Measurements from ENCODE around the gene BTBD17.

The BTBD17 gene

DNA sequence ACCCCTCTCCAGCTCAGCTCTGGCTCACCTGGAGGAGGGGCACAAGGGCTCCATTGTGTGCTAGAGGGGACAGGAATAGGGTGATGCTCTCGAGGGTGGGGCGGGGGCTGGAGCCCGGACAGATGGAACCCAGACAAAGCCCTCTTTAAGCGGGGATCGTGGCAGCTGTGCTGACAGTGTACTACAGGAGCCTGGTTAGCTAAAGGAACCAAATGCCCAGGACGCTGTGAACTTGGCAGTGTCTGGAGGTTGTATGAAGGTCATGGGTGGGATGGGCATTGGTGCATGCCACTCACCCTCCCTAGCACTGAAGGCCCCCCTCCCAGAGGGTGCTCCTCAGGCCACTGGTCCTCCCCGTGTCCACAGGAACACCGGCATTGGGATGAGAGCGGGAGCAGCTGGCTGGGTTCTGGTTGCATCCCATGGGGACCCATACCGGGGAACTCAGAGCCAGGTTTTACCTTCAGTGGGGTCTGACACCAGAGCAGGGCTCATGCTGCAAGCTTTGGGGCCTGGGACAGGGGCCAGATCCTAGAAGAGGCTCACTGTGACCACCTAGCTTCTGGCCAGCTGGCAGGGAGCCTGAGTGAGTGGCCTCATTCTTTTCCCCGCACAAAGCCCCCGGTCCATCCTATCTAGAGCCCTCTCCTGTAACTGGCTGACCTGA, 23.7 kb downstream of the BTBD17 start:
- DNase-seq (ENCODE audit: low read depth) = no peak
- H3K4me3 ChIP-seq (ENCODE audit: low read depth, low read length) = no peak overlapping the region
- TF ChIP-seq, protein P1, sequence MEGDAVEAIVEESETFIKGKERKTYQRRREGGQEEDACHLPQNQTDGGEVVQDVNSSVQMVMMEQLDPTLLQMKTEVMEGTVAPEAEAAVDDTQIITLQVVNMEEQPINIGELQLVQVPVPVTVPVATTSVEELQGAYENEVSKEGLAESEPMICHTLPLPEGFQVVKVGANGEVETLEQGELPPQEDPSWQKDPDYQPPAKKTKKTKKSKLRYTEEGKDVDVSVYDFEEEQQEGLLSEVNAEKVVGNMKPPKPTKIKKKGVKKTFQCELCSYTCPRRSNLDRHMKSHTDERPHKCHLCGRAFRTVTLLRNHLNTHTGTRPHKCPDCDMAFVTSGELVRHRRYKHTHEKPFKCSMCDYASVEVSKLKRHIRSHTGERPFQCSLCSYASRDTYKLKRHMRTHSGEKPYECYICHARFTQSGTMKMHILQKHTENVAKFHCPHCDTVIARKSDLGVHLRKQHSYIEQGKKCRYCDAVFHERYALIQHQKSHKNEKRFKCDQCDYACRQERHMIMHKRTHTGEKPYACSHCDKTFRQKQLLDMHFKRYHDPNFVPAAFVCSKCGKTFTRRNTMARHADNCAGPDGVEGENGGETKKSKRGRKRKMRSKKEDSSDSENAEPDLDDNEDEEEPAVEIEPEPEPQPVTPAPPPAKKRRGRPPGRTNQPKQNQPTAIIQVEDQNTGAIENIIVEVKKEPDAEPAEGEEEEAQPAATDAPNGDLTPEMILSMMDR (IDR thresholded peaks at IDR 0.05; ENCODE audit: insufficient read depth, low read depth, low read length, missing control alignments) = no peak

DNA sequence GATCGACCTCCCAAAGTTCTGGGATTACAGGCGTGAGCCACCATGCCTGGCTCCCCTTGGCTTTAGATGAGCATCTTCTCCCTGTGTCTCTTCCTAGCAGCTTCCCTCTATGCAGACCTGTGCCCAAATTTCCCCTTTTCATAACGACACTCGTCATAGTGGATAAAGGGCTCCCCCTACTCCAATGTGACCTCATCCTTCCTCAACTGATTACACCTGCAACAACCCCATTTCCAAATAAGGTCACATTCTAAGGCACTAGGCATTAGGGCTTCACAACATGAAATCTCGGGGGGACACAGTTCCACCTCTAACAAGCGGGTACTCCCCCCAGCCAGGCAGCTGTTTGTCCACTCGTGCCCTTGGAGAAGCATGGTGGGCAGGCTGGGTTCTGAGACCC, 25.4 kb downstream of the BTBD17 start:
- TF ChIP-seq, protein P1 (IDR thresholded peaks at IDR 0.05; ENCODE audit: insufficient read depth, low read depth, low read length, missing control alignments) = no peak

DNA sequence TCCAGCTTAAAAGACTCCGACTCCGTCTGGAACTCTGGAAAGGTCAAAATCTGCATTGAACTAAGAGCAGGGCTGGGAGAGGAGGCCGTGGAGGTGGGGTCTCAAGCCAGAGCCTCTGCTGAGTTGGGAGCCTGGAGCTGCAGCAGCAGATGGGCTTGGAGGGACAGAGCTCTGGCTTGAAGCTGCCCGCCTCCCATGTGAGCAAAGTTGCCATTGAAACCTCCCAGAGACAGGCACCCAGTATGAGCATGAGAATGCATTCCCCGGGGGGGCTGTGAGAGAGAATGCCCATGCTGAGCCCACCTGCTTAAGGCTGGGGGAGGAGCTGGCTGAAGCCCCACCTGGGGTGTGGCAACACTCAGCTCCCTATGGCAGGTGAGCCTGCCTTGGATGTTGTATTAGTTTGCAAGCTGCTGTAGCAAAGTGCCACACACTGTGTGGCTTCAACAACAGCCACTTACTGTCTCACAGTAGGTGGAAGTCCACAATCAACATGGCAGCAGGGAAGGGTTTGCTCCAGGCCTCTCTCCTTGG, 26.1 kb downstream of the BTBD17 start:
- TF ChIP-seq, protein P1 (IDR thresholded peaks at IDR 0.05; ENCODE audit: insufficient read depth, low read depth, low read length, missing control alignments) = no peak
- H3K4me3 ChIP-seq (ENCODE audit: low read depth, low read length) = no peak overlapping the region
- DNase-seq (ENCODE audit: low read depth) = no peak

More for the DNA sequence above, 25.4 kb downstream of the BTBD17 start:
- H3K4me3 ChIP-seq (ENCODE audit: low read depth, low read length) = no peak overlapping the region
- DNase-seq (ENCODE audit: low read depth) = no peak

DNA sequence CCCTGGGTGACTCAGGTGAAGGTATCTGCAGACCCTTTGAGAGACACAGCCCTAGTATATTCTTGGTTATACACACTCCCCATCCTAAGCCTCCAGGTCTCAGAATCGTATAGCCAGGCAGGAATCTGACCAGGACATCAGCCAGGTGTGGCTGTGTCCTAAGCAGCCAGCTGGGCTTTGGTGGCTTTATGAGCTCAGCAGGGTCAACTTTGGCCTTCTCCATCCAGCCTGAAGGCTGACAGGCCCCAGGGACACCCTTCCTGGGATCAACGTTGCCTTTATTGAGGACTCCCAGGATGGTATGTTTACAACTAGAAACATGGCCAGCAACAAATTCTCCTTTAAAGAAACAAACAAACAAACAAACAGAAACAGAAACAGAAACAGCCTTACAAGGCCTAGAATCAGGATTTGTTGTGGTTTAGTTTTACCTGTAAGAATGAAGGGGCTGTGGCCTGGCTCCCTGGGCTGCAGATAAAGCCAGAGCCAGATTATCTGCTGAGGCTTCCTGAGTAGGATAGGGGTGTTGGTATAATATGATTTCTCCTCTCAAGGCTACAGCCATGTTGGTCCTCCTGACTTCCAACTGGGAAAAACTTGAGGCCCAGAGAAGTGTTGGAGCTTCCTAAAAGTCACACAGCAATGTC, 27.2 kb downstream of the BTBD17 start:
- TF ChIP-seq, protein P1 (IDR thresholded peaks at IDR 0.05; ENCODE audit: insufficient read depth, low read depth, low read length, missing control alignments) = no peak
- no peak overlapping the region for H3K4me3 ChIP-seq (ENCODE audit: low read depth, low read length)
- DNase-seq (ENCODE audit: low read depth) = peak; percentile 10

DNA sequence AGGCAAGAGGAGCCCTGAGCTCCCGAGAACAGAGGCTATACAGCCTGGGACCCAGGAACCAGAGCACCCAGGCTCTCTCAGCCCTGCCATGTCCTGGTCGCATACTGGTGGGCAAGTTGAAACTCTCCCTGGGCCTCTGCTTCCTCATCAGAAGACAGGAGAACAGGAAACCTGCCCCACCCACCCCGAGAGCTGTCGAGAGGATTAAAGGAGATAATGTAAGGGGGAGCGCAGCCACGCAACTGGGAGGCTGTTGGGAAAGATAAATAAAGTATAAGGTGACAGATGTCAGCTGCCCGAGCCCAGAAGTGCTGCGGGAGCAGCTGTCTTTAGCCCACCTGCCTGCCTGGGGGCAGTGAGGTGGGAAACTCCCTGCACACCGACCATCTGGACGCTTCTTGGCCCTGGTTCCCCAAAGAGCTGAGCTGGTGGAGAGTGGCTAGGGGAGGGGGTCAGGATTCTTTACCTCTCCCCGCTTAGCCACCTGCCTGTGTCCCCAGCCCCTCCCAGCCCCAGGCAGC, 28.8 kb downstream of the BTBD17 start:
- TF ChIP-seq, protein P1 (IDR thresholded peaks at IDR 0.05; ENCODE audit: insufficient read depth, low read depth, low read length, missing control alignments) = no peak
- no peak for DNase-seq (ENCODE audit: low read depth)
- H3K4me3 ChIP-seq (ENCODE audit: low read depth, low read length) = no peak overlapping the region

DNA sequence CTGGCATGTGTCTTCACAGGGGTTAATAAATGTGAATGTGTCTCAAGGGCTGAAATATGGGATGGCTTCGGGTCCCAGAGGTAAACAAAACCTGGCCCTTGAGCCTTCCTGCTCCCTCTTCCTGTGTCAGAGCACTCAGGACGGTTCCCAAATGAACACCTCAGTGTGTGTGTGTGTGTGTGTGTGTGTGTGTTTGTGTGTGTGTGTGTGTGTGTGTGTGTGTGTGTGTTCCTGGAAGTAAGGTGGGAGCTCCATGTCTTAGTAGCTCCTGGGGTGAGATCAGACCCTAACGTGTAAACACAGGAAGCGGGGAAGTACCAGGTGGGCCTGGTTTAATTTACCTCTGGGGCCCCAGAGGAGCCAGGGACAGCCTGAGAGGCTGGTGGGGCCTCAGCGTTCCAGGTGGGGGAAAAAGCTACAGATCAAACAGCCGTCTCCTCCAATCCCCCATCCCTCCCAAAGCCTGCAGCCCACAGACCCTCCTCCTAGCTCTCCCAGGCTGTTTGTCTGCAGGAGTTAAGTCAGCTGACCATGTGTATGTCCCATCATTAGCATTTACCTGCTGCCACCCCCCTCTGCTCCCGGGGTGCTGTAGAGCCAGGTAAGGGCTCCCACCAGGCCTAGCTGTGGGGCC, 29.5 kb downstream of the BTBD17 start:
- no peak overlapping the region for H3K4me3 ChIP-seq (ENCODE audit: low read depth, low read length)
- no peak for DNase-seq (ENCODE audit: low read depth)
- TF ChIP-seq, protein P1 (IDR thresholded peaks at IDR 0.05; ENCODE audit: insufficient read depth, low read depth, low read length, missing control alignments) = no peak
